Aorta (tissue), 5 donors: ENCODE data around the gene ZNF22. TPM values are rescaled to one million over a fixed set of nuclear protein-coding genes. Genes with fewer than 3 reads are reported as not detected.
A peak's percentile ranks its signal among the peaks of the same experiment; 100 is the strongest.
"Not testable (repeated sequence)": the region's sequence is repeated elsewhere in the genome, so short reads cannot be mapped to it uniquely, and the experiment has no call there.

Experiments used
- ATAC-seq: fragments of 200-7000 bp; cut with Tn5 transposase; one replicate; pipeline ENCODE4 v1.9.1; 2022; ENCODE audit warnings: moderate library complexity; ENCODE audit not compliant: low FRiP score
- DNase-seq, 2 donors: peaks; one replicate each; pipeline ENCODE4 v3.0.0-alpha.2; 2020
- H3K27ac ChIP-seq, 2 donors: one replicate each; pipeline ENCODE4 v1.5.1; 2013; ENCODE audit warnings: low read length in 2 of 2, mild to moderate bottlenecking in 2 of 2, moderate library complexity in 2 of 2, control low read depth in 1 of 2, inconsistent platforms in 1 of 2, low read depth in 1 of 2
- H3K27me3 ChIP-seq, 2 donors: one replicate each; pipeline ENCODE4 v1.6.1; 2013; ENCODE audit warnings: control low read depth in 1 of 2, low read length in 1 of 2, mild to moderate bottlenecking in 1 of 2, moderate library complexity in 1 of 2; ENCODE audit not compliant: insufficient read depth in 2 of 2, control insufficient read depth in 1 of 2
- H3K36me3 ChIP-seq, 2 donors: one replicate each; pipeline ENCODE4 v1.6.1; 2013; ENCODE audit warnings: control low read depth in 1 of 2, low read length in 1 of 2, mild to moderate bottlenecking in 1 of 2; ENCODE audit not compliant: insufficient read depth in 2 of 2, control insufficient read depth in 1 of 2
- H3K4me1 ChIP-seq, 2 donors: one replicate each; pipeline ENCODE4 v1.6.1; 2013; ENCODE audit warnings: low read length in 2 of 2, control low read depth in 1 of 2, mild to moderate bottlenecking in 1 of 2, moderate library complexity in 1 of 2; ENCODE audit not compliant: insufficient read depth in 2 of 2, control insufficient read depth in 1 of 2
- H3K4me3 ChIP-seq, 2 donors: one replicate each; pipeline ENCODE4 v1.5.1; 2013; ENCODE audit warnings: low read length in 2 of 2, control low read depth in 1 of 2, mild to moderate bottlenecking in 1 of 2
- H3K9me3 ChIP-seq: one replicate; pipeline ENCODE4 v1.6.1; 2013; ENCODE audit warnings: mild to moderate bottlenecking, low read length; ENCODE audit not compliant: control insufficient read depth
- WGBS, 2 donors: extraction: QIAGEN DNeasy Blood & Tissue Kit; methylation state at CpG; one replicate each; pipeline ENCODE4 v1.1.7; 2013; 5-methylcytosine and 5-hydroxymethylcytosine counted together
- intact Hi-C, 2 donors: fragments of 100-400 bp; cut with DNase I; formaldehyde crosslinking; loops; one replicate each; pipeline versions ENCODE4 v1.14.2 to v1.15.0; 2022
- polyA plus RNA-seq, 2 donors: library from polyadenylated mRNA; stranded (reverse); fragments of 200-250 nt; gene quantifications; one replicate each; pipeline ENCODE4 v1.2.3, GENCODE V29; 2013
- total RNA-seq, 2 donors: library from RNA; stranded (reverse); fragmentation: NEBNext Ultra II Directional; extraction: Animal tissue kit (Norgen Biotek cat#: 25700); gene quantifications; one replicate each; pipeline ENCODE4 v1.2.1, GENCODE V29; 2021
- donor health status: healthy with polysubstance abuse.
- donor health status: Bipolar disorder and iron deficiency.
- donor health status: DM: no; HTN: no; CAD: no.
- donor health status: DM: no; HTN: no; CAD: no.
- donor health status: DM: yes; HTN: yes; CAD: no.

The ZNF22 gene
- total and polyA plus RNA-seq, 4 donors, result 12.4 to 20.9 (median 19.9) TPM

- no peak for ATAC-seq
- 88 to 91% methylated on average over 1 of the region's 1 CpG for WGBS, 2 donors
- DNase-seq, result no peak
- intact Hi-C loops, result loop anchor here (5.0 to 10.0 kb wide), 2 partner anchors 230 to 232 kb away; no protein-coding TSS in a partner anchor
- Histone ChIP-seq H3K36me3 (peaks cover 0 to 3% of the 10 kb centered on the region in 2 donors), H3K9me3 (no peaks in the 10 kb centered on the region), H3K4me1 (no peaks in the 10 kb centered on the region), H3K27ac (no peak overlapping the region), H3K27me3 (no peaks in the 10 kb centered on the region), H3K4me3 (no peak overlapping the region)
Measured at GRCh38 chr10:45005284-45005683, 4.6 kb downstream of the ZNF22 start.

DNA sequence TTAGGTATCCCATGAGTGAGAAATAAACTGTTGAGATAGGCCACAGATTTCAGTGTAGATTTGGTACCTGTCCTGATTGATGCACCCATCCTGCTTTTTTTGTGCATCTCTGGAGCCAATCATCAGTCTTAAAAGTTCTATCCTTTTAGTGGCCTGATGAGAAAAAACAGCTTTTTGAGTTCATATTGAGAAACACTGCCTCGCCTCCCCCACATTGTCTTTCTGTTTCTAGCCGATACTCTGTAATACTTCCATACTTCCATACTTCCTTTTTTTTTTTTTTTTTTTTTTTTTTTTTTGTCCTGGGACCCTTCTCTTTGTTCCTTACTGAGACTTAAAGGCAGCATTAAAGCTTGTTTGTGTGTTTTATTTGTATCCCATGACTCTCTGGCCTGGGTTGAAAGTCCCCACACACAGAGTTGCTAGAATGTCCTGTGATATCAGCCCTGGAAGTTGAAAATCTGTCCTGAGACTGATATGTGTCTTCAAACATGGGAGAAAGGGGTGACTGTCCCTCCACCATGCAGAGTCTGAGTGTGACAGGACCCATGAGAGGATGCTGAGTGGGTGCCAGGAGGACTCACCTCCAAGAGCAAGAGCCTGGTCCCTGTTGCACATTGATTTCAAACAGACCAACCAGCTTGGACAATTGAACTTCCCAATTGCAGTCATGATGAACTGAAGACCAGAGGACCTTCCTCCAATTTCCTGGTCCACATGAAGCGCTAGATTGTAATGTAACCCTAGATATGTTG lies 5.7 kb downstream of the ZNF22 start:
- no peak for DNase-seq
- WGBS, 2 donors, result 93 to 96% methylated on average over 3 of the region's 3 CpGs
- Histone ChIP-seq H3K27ac (no peak overlapping the region), H3K4me3 (no peak overlapping the region), H3K27me3 (no peaks in the 10 kb centered on the region), H3K36me3 (peaks cover 0 to 3% of the 10 kb centered on the region in 2 donors), H3K4me1 (no peaks in the 10 kb centered on the region), H3K9me3 (no peaks in the 10 kb centered on the region)
- intact Hi-C loops, result loop anchor here (5.0 to 10.0 kb wide), 2 partner anchors 228 to 231 kb away; no protein-coding TSS in a partner anchor
- ATAC-seq, result no peak

GRCh38 chr10:45008524-45009161 lies 7.9 kb downstream of the ZNF22 start:
- peak; percentile 93 for ATAC-seq
- no peaks in the 10 kb centered on the region for H3K27me3 ChIP-seq
- intact Hi-C loops, result loop anchor here (5.0 to 10.0 kb wide), 2 partner anchors 226 to 229 kb away; no protein-coding TSS in a partner anchor
- H3K27ac ChIP-seq, result no peak overlapping the region
- H3K9me3 ChIP-seq, result no peaks in the 10 kb centered on the region
- H3K36me3 ChIP-seq, result peaks cover 0 to 3% of the 10 kb centered on the region in 2 donors
- H3K4me1 ChIP-seq, result no peaks in the 10 kb centered on the region
- WGBS, 2 donors, result 5 to 6% methylated on average over 8 of the region's 8 CpGs
- H3K4me3 ChIP-seq, result no peak overlapping the region
- DNase-seq, result no peak

DNA sequence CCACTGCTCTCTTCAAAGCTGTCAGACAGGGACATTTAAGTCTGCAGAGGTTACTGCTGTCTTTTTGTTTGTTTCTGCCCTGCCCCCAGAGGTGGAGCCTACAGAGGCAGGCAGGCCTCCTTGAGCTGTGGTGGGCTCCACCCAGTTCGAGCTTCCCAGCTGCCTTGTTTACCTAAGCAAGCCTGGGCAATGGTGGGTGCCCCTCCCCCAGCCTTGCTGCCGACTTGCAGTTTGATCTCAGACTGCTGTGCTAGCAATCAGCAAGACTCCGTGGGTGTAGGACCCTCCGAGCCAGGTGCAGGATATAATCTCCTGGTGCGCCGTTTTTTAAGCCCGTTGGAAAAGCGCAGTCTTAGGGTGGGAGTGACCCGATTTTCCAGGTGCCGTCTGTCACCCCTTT lies 13.8 kb downstream of the ZNF22 start:
- intact Hi-C loops, H3K4me3 ChIP-seq: not testable (repeated sequence)

GRCh38 chr10:45015590-45015989 lies 14.9 kb downstream of the ZNF22 start:
- intact Hi-C loops, result no loop called here
- no peak for DNase-seq
- WGBS, 2 donors, result 42% methylated on average over 2 of the region's 2 CpGs

More for the DNA sequence above, 13.8 kb downstream of the ZNF22 start:
- WGBS, 2 donors, result 85 to 90% methylated on average over 10 of the region's 10 CpGs
- H3K27me3 ChIP-seq, H3K36me3 ChIP-seq, DNase-seq, H3K4me1 ChIP-seq, H3K9me3 ChIP-seq, ATAC-seq, H3K27ac ChIP-seq: not testable (repeated sequence)

GRCh38 chr10:45023426-45023825 lies 22.7 kb downstream of the ZNF22 start:
- 90 to 98% methylated on average over 2 of the region's 2 CpGs for WGBS, 2 donors
- H3K4me3 ChIP-seq, result no peak overlapping the region
- H3K36me3 ChIP-seq, result no peaks in the 10 kb centered on the region
- intact Hi-C loops, result no loop called here
- no peak for DNase-seq
- ATAC-seq, result no peak
- H3K27me3 ChIP-seq, result no peaks in the 10 kb centered on the region
- H3K4me1 ChIP-seq, result no peaks in the 10 kb centered on the region
- no peaks in the 10 kb centered on the region for H3K9me3 ChIP-seq
- H3K27ac ChIP-seq, result no peak overlapping the region

More at GRCh38 chr10:45015590-45015989, 14.9 kb downstream of the ZNF22 start:
- ATAC-seq, result no peak
- no peaks in the 10 kb centered on the region for H3K4me1 ChIP-seq
- H3K27ac ChIP-seq, result no peak overlapping the region
- no peaks in the 10 kb centered on the region for H3K36me3 ChIP-seq
- H3K27me3 ChIP-seq, result no peaks in the 10 kb centered on the region
- no peaks in the 10 kb centered on the region for H3K9me3 ChIP-seq
- H3K4me3 ChIP-seq, result no peak overlapping the region

GRCh38 chr10:45034301-45034700 lies 33.6 kb downstream of the ZNF22 start:
- Histone ChIP-seq H3K27me3 (no peaks in the 10 kb centered on the region), H3K4me1 (no peaks in the 10 kb centered on the region), H3K4me3 (no peak overlapping the region), H3K36me3 (no peaks in the 10 kb centered on the region), H3K9me3 (peaks cover 1% of the 10 kb centered on the region), H3K27ac (no peak overlapping the region)
- ATAC-seq (no peak), DNase-seq (no peak)
- intact Hi-C loops, result no loop called here

DNA sequence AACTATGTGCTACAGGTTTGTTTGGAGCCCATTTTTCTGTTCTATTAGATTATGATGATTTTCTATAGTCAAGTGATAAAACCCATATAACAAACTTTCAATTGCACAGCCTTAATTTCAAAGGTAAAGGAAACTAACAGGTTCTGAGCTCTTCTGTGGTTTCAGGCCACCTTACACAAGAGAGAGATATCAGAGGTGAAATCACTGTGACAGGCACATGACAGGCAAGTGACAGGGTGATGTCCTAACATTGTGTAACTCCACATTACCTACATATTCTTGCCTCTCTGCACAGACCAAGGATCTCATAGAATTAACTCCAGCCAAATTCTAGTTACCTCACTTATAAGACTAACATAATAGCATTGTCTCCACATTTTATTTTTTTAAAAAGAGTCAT lies 35.0 kb downstream of the ZNF22 start:
- no peak overlapping the region for H3K4me3 ChIP-seq
- H3K27me3 ChIP-seq, result no peaks in the 10 kb centered on the region
- H3K36me3 ChIP-seq, result no peaks in the 10 kb centered on the region
- H3K9me3 ChIP-seq, result peaks cover 1% of the 10 kb centered on the region
- DNase-seq (no peak), ATAC-seq (no peak)
- H3K4me1 ChIP-seq, result no peaks in the 10 kb centered on the region
- no peak overlapping the region for H3K27ac ChIP-seq
- intact Hi-C loops, result no loop called here
